Right forelimb (tissue), 1 donor: ENCODE results near the gene KAT5.
A peak's percentile ranks its signal among the peaks of the same experiment; 100 is the strongest.
"Not testable (repeated sequence)": the region's sequence is repeated elsewhere in the genome, so short reads cannot be mapped to it uniquely, and the experiment has no call there.

Source experiments
- DNase-seq: peaks from one replicate; pipeline ENCODE4 v3.0.0-alpha.2; 2018

KAT5 gene

GRCh38 chr11:65711785-65712632, at the start of gene KAT5:
Gene KAT5 (plus strand): TSS chr11:65712252. CDS start chr11:65712268, 16 bp downstream.
- peak; percentile 100 for DNase-seq

- peak; percentile 96 for DNase-seq
Observed at GRCh38 chr11:65662799-65663638, 49.0 kb upstream of the KAT5 start, which contains the start of gene RELA. Gene RELA (minus strand): TSS chr11:65662916. CDS start chr11:65662832, 84 bp downstream.

- no peak for DNase-seq
Observed at GRCh38 chr11:65663639-65664200, 48.3 kb upstream of the KAT5 start.

GRCh38 chr11:65672180-65672860, 39.7 kb upstream of the KAT5 start:
- DNase-seq, result no peak

- no peak for DNase-seq
Observed at GRCh38 chr11:65672982-65673381, 39.1 kb upstream of the KAT5 start.

- DNase-seq, result no peak
Observed at GRCh38 chr11:65680192-65680743, 31.8 kb upstream of the KAT5 start.

GRCh38 chr11:65683480-65683879, 28.6 kb upstream of the KAT5 start:
- DNase-seq, result not testable (repeated sequence)

GRCh38 chr11:65685981-65686380, 26.1 kb upstream of the KAT5 start:
- no peak for DNase-seq

- not testable (repeated sequence) for DNase-seq
Observed at GRCh38 chr11:65691847-65692246, 20.2 kb upstream of the KAT5 start.

GRCh38 chr11:65692367-65692766, 19.7 kb upstream of the KAT5 start:
- DNase-seq, result no peak

GRCh38 chr11:65695459-65696241, 16.4 kb upstream of the KAT5 start:
- no peak for DNase-seq

GRCh38 chr11:65696802-65697552, 15.1 kb upstream of the KAT5 start:
- no peak for DNase-seq

- no peak for DNase-seq
Observed at GRCh38 chr11:65698205-65698604, 13.8 kb upstream of the KAT5 start.

GRCh38 chr11:65699306-65699705, 12.7 kb upstream of the KAT5 start:
- DNase-seq, result no peak

- no peak for DNase-seq
Observed at GRCh38 chr11:65700399-65700798, 11.7 kb upstream of the KAT5 start.

GRCh38 chr11:65701686-65702085, 10.4 kb upstream of the KAT5 start:
- DNase-seq, result no peak

GRCh38 chr11:65703846-65704245, 8.2 kb upstream of the KAT5 start:
- DNase-seq, result no peak

- peak; percentile 67 for DNase-seq
Observed at GRCh38 chr11:65706303-65706763, 5.7 kb upstream of the KAT5 start.

- not testable (repeated sequence) for DNase-seq
Observed at GRCh38 chr11:65707002-65707401, 5.0 kb upstream of the KAT5 start.

- DNase-seq, result no peak
Observed at GRCh38 chr11:65708451-65708850, 3.6 kb upstream of the KAT5 start.

GRCh38 chr11:65709661-65710060, 2.4 kb upstream of the KAT5 start:
- no peak for DNase-seq
